ENCODE data around the gene TTC28. TPM values are rescaled to one million over a fixed set of nuclear protein-coding genes. Genes with fewer than 3 reads are reported as not detected.

The TTC28 gene
- total and polyA plus RNA-seq, 2 donors (not counting 3 experiments of a cell fraction or from before 2014, with no cell fraction given), result 16.5 to 51.1 TPM

- no peak overlapping the region for H3K4me2 ChIP-seq (ENCODE audit: insufficient read depth, low read length)
- no TSS peak for BruUV-seq (replicated peaks)
- CTCF ChIA-PET, result interaction anchor here (1.5 kb wide), 1 partner anchor 70 kb away, joined by 5 read pairs; no protein-coding TSS in a partner anchor
These were observed 558.7 kb downstream of the TTC28 start for GRCh38 chr22:28120691-28121592.

More at GRCh38 chr22:28120691-28121592, 558.7 kb downstream of the TTC28 start:
- H3K27ac ChIP-seq (ENCODE audit: insufficient read depth, low read depth, low read length), result no peak overlapping the region
- no peaks in the 10 kb centered on the region for H3K27me3 ChIP-seq (ENCODE audit: control insufficient read depth in 2 of 2, insufficient read depth in 2 of 2, low read length in 2 of 2)
- H2AFZ ChIP-seq (ENCODE audit: low read depth, low read length), result no peak overlapping the region
- FAIRE-seq, result no peak
- H3K9me1 ChIP-seq (replicated peaks; ENCODE audit: control insufficient read depth, extremely low read depth, insufficient read depth, low read length), result no peaks in the 10 kb centered on the region
- H3K9ac ChIP-seq (replicated peaks; ENCODE audit: extremely low read depth, insufficient read depth, low read length), result no peak overlapping the region
- dilution Hi-C loops (cut with MboI; ENCODE audit: extremely low pct_ligation_motif_present, low sequenced_read_pairs), result no loop called here
- DNase-seq (ENCODE audit: low read depth, low spot score), result no peak
- no peak overlapping the region for H3K4me3 ChIP-seq (replicated peaks in 1 of 3; ENCODE audit: insufficient read depth in 1 of 3, low read depth in 1 of 3, low read length in 3 of 3)
- H3K9me3 ChIP-seq (replicated peaks; ENCODE audit: control insufficient read depth, insufficient read depth, low read length), result no peaks in the 10 kb centered on the region
- no peaks in the 10 kb centered on the region for H3K36me3 ChIP-seq (ENCODE audit: control insufficient read depth in 2 of 2, extremely low read depth in 1 of 2, insufficient read depth in 2 of 2, low read length in 2 of 2)
- H3K79me2 ChIP-seq (ENCODE audit: control insufficient read depth, insufficient read depth, low read length), result no peaks in the 10 kb centered on the region
- intact Hi-C loops (cut with micrococcal nuclease), result no loop called here
- TF ChIP-seq FOS (IDR thresholded peaks at IDR 0.05; ENCODE audit: borderline replicate concordance, insufficient read depth, low read length), result no peak
- TF ChIP-seq GATA2 (IDR thresholded peaks at IDR 0.05; ENCODE audit: insufficient read depth, insufficient read length, low read depth, low read length), result no peak
- no peak for TF ChIP-seq EZH2 (IDR thresholded peaks at IDR 0.05; ENCODE audit: borderline replicate concordance, low read depth, low read length, severe bottlenecking)
- no peak for TF ChIP-seq POLR2AphosphoS5 (IDR thresholded peaks at IDR 0.05; ENCODE audit: insufficient read depth, low read depth, low read length)
- no peak for TF ChIP-seq JUN (IDR thresholded peaks at IDR 0.05; ENCODE audit: borderline replicate concordance, insufficient read depth, insufficient read length, low read depth)
- TF ChIP-seq MYC (IDR thresholded peaks at IDR 0.05; ENCODE audit: low read depth, low read length), result no peak
- no peak for TF ChIP-seq POLR2A (IDR thresholded peaks at IDR 0.05; ENCODE audit: low read depth, low read length)
- no peak for TF ChIP-seq CTCF (IDR thresholded peaks at IDR 0.05; ENCODE audit: extremely low read depth in 1 of 2, insufficient read depth in 1 of 2, low read depth in 1 of 2, low read length in 2 of 2)
- TF ChIP-seq MAX (IDR thresholded peaks at IDR 0.05; ENCODE audit: insufficient read depth, insufficient read length), result no peak
- POLR2A ChIA-PET, result no interaction called here
- H3K4me1 ChIP-seq (ENCODE audit: control insufficient read depth, extremely low read depth, insufficient read depth, low read length), result no peaks in the 10 kb centered on the region
- H4K20me1 ChIP-seq (replicated peaks; ENCODE audit: control insufficient read depth, extremely low read depth, insufficient read depth, low read length), result no peaks in the 10 kb centered on the region

Measured in endothelial cell of umbilical vein (primary cell).